Fibroblast of lung (primary cell): Measurements from ENCODE around the gene ASH1L.

Experiments
- EZH2 ChIP-seq: IDR thresholded peaks from 2 replicates; pipeline ENCODE4 v1.5.1; 2012; ENCODE audit warnings: low read length, control low read depth, mild to moderate bottlenecking; ENCODE audit errors: missing control alignments
- TF ChIP-seq, protein P1 (sequence below), 2 donors: IDR thresholded peaks in 1 of 2; conservative IDR thresholded peaks in 1 of 2; 1 replicate in 1 of 2; 2 replicates in 1 of 2; pipeline ENCODE4 v1.5.1; 2011 to 2012; ENCODE audit warnings: low read length in 2 of 2, control low read depth in 1 of 2, inconsistent platforms in 1 of 2, low read depth in 1 of 2, mild to moderate bottlenecking in 1 of 2

GRCh38 chr1:155454096-155454495, 108.5 kb downstream of the ASH1L start:
- TF ChIP-seq, protein P1, sequence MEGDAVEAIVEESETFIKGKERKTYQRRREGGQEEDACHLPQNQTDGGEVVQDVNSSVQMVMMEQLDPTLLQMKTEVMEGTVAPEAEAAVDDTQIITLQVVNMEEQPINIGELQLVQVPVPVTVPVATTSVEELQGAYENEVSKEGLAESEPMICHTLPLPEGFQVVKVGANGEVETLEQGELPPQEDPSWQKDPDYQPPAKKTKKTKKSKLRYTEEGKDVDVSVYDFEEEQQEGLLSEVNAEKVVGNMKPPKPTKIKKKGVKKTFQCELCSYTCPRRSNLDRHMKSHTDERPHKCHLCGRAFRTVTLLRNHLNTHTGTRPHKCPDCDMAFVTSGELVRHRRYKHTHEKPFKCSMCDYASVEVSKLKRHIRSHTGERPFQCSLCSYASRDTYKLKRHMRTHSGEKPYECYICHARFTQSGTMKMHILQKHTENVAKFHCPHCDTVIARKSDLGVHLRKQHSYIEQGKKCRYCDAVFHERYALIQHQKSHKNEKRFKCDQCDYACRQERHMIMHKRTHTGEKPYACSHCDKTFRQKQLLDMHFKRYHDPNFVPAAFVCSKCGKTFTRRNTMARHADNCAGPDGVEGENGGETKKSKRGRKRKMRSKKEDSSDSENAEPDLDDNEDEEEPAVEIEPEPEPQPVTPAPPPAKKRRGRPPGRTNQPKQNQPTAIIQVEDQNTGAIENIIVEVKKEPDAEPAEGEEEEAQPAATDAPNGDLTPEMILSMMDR (conservative IDR thresholded peaks at IDR 0.05 in 1 of 2, IDR thresholded peaks at IDR 0.05 in 1 of 2; ENCODE audit: low read depth in 1 of 2, low read length in 2 of 2), result no peak
- no peak for TF ChIP-seq EZH2
